GM12892 (cell line): Measurements from ENCODE around the gene PCDH8.

Source experiments
- POLR2A ChIP-seq: IDR thresholded peaks from 2 replicates; pipeline ENCODE4 v1.6.1; 2011; ENCODE audit warnings: low read depth, low read length, control low read depth
- POLR2AphosphoS5 ChIP-seq: IDR thresholded peaks from 2 replicates; pipeline ENCODE4 v1.6.1; 2011; ENCODE audit warnings: low read depth, low read length, control low read depth

- TF ChIP-seq POLR2AphosphoS5: no peak
- TF ChIP-seq POLR2A: no peak
These were observed 43.3 kb upstream of the PCDH8 start for GRCh38 chr13:52891706-52892105.
